GM12892 (cell line): ENCODE results near the gene FMN2.

Source experiments
- POLR2A ChIP-seq: IDR thresholded peaks from 2 replicates; pipeline ENCODE4 v1.6.1; 2011; ENCODE audit warnings: low read depth, low read length, control low read depth
- POLR2AphosphoS5 ChIP-seq: IDR thresholded peaks from 2 replicates; pipeline ENCODE4 v1.6.1; 2011; ENCODE audit warnings: low read depth, low read length, control low read depth

DNA sequence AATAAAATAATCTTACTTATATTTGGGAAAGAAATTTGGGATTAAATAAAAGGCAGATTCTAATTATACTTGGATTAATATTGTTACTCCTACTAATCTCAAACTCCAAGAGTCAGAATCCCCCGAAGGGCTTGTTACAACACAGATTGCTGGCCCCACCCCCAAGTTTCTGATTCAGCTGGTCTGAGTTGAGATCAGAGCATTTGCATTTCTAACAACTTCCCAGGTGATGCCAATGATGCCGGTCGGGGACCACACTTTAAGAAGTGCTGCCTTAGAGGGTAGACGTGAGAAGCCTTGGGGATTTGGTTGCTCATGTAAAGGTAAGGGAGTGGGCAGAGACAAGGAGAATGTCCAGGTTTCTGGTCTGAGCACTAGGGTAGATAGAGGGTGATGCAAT lies 47.2 kb downstream of the FMN2 start:
- TF ChIP-seq POLR2A (no peak), POLR2AphosphoS5 (no peak)
